Gastrocnemius medialis (tissue), 4 donors: ENCODE data around the gene HERC6. TPM values are rescaled to one million over a fixed set of nuclear protein-coding genes. Genes with fewer than 3 reads are reported as not detected.
A peak's percentile ranks its signal among the peaks of the same experiment; 100 is the strongest.

Experiments
- ATAC-seq, 2 donors: fragments of 150-250 bp; one replicate each; pipeline ENCODE4 v1.9.1; 2016
- DNase-seq, 2 donors: peaks; one replicate each; pipeline ENCODE4 v3.0.0-alpha.2; 2019
- H3K27ac ChIP-seq, 4 donors: fragments of 200-600 bp; sonication (generic); 1 replicate in 1 of 4; 2 replicates in 3 of 4; pipeline ENCODE4 v1.5.1; 2016 to 2018; ENCODE audit warnings: mild to moderate bottlenecking in 2 of 4, moderate library complexity in 1 of 4
- H3K27me3 ChIP-seq, 3 donors: fragments of 200-600 bp; sonication (generic) in 2 of 3; 1 replicate in 1 of 3; 2 replicates in 2 of 3; pipeline versions ENCODE4 v1.5.1 to v1.6.0; 2016 to 2019; ENCODE audit warnings: mild to moderate bottlenecking in 1 of 3, moderate library complexity in 1 of 3
- H3K36me3 ChIP-seq, 2 donors: fragments of 200-600 bp; sonication (generic) in 1 of 2; one replicate each; pipeline ENCODE4 v1.5.1; 2017 to 2018
- H3K4me1 ChIP-seq, 2 donors: fragments of 200-600 bp; sonication (generic) in 1 of 2; one replicate each; pipeline ENCODE4 v1.5.1; 2016 to 2017; ENCODE audit warnings: mild to moderate bottlenecking in 2 of 2
- H3K4me3 ChIP-seq, 4 donors: fragments of 200-600 bp; sonication (generic) in 3 of 4; 1 replicate in 1 of 4; 2 replicates in 3 of 4; pipeline ENCODE4 v1.5.1; 2016 to 2019; ENCODE audit warnings: mild to moderate bottlenecking in 2 of 4
- H3K9me3 ChIP-seq, 3 donors: fragments of 200-600 bp; sonication (generic) in 2 of 3; 1 replicate in 1 of 3; 2 replicates in 2 of 3; pipeline ENCODE4 v1.5.1; 2016 to 2019
- CTCF ChIP-seq, 5 experiments: fragments of 450-650 bp in 3 of 5; fragments of 200-600 bp in 2 of 5; sonication (generic) in 2 of 5; IDR thresholded peaks in 4 of 5; conservative IDR thresholded peaks in 1 of 5; 1 replicate in 4 of 5; 2 replicates in 1 of 5; pipeline ENCODE4 v1.5.1; 2016 to 2019; ENCODE audit warnings: antibody characterized with exemption in 5 of 5, mild to moderate bottlenecking in 3 of 5, moderate library complexity in 3 of 5
- POLR2A ChIP-seq, 2 donors: fragments of 450-650 bp; IDR thresholded peaks; one replicate each; pipeline ENCODE4 v1.6.1; 2017; ENCODE audit warnings: antibody characterized with exemption in 2 of 2, mild to moderate bottlenecking in 2 of 2, moderate library complexity in 2 of 2
- in situ Hi-C, 4 donors: fragments of 200-750 bp; cut with MboI; loops; one replicate each; pipeline versions ENCODE4 v1.15.0 to v1.8.0; 2017; ENCODE audit warnings: low sequenced_read_pairs in 4 of 4
- intact Hi-C: fragments of 100-400 bp; cut with DNase I; formaldehyde crosslinking; loops from one replicate; pipeline ENCODE4 v1.15.1; 2023; ENCODE audit warnings: low total_unique reads
- total RNA-seq, 4 donors: library from RNA; depleted of rRNA; stranded (reverse); fragments of >200 nt; gene quantifications; one replicate each; pipeline versions ENCODE4 v1.1.0 to v1.2.3, GENCODE V29; 2016

The HERC6 gene
- total RNA-seq = 1 to 10 TPM in 2 of 4 donors, under 1 TPM in 2; 0.42 to 1.6 (median 1.0) TPM

DNA sequence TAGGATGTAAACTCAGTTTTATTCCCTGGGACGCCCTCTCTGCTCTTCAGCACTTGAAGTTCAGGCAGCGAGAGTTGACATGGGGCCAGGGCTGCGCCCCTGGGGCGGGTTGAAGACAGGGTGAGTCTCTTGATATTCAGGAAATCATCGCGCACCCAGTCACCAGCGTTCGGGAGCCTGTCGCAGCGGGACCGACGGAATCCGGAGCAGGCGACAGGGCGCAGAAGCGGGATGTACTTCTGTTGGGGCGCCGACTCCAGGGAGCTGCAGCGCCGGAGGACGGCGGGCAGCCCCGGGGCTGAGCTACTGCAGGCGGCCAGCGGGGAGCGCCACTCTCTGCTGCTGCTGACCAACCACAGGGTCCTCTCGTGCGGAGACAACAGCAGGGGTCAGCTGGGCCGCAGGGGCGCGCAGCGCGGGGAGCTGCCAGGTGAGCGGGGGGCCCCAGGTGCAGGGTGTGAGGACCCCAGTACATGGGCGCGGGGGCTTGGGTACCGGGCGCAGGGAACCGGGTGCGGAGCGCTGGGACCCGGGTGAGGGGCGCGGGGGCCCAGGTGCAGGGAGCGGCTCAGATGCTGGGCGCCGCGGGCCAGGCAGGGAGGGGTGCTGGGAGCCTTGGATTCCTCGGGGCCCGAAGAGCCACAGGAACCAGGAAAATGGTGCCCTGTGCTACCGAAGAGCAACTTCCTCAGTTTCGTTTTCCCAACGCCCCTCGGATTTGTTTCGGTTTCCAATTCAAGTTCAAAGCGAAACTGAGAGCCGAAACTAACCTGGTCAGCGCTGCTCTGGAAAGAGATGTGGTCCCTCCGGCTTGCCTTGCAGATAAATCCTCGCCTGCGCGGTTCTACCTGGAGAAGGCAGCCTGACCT, at the start of gene HERC6:
Gene HERC6 (plus strand): TSS at position 162 of the 869 bp plus-strand sequence. CDS start 70 bp downstream, at position 232.
- Histone ChIP-seq H3K4me3 (peak within 1 kb of the TSS; percentile 81 to 99 (median 96)), H3K27ac (peak within 1 kb of the TSS; percentile 71 to 88 (median 81)), H3K27me3 (no peaks in the 10 kb centered on the region), H3K36me3 (no peaks in the 10 kb centered on the region), H3K4me1 (no peaks in the 10 kb centered on the region), H3K9me3 (no peaks in the 10 kb centered on the region)
- TF ChIP-seq POLR2A (IDR thresholded peaks at IDR 0.05) = no peak
- peak; percentile 47 to 77 (median 60) for TF ChIP-seq CTCF (IDR thresholded peaks at IDR 0.05 in 4 of 5, conservative IDR thresholded peaks at IDR 0.05 in 1 of 5)
- DNase-seq (peak; percentile 25 to 59), ATAC-seq (peak; percentile 90 to 92)
- in situ Hi-C loops (loop anchor here in 1 of 4 donors (10.0 kb wide), 1 partner anchor 136 kb away; no protein-coding TSS in a partner anchor), intact Hi-C loops (loop anchor here (2.0 to 5.0 kb wide), 4 partner anchors 78 to 162 kb away; partner anchors contain the start of genes HERC5, PPM1K and PYURF)

GRCh38 chr4:88333741-88334405, 44.8 kb upstream of the HERC6 start:
- DNase-seq (peak in 1 of 2 donors; percentile 28), ATAC-seq (peak; percentile 63 to 75)
- TF ChIP-seq CTCF (IDR thresholded peaks at IDR 0.05 in 4 of 5, conservative IDR thresholded peaks at IDR 0.05 in 1 of 5) (no peak), POLR2A (IDR thresholded peaks at IDR 0.05) (no peak)
- Histone ChIP-seq H3K36me3 (no peaks in the 10 kb centered on the region), H3K27me3 (no peaks in the 10 kb centered on the region), H3K27ac (peak overlapping the region in 2 of 4 donors; percentile 20 to 37), H3K4me1 (peaks cover 5 to 6% of the 10 kb centered on the region in 2 donors), H3K4me3 (no peak overlapping the region), H3K9me3 (no peaks in the 10 kb centered on the region)
- intact Hi-C loops (no loop called here), in situ Hi-C loops (no loop called here)

DNA sequence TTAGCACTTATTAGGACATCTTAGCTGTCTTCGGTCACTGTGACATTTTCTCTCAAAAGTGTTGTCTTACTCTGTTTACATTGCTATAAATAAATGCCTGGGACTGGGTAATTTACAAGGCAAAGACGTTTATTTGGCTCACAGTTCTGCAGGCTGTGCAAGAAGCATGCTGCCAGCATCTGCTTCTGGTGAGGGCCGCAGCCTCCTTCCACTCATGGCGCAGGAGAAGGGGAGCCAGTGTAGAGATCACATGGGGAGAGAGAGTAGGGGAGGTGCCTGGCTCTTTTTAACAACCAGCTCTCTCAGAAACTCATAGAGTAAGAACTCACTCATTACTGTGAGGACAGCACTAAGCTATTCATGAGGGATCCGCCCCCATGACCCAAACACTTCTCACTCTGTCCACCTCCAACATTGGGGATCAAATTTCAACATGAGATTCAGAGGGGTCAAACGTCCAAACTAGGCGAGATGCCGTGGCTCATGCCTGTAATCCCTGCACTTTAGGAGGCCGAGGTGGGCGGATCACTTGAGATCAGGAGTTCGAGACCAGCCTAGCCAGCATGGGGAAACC, 43.5 kb upstream of the HERC6 start:
- intact Hi-C loops = no loop called here
- no peaks in the 10 kb centered on the region for H3K36me3 ChIP-seq

More for the DNA sequence above, 43.5 kb upstream of the HERC6 start:
- Histone ChIP-seq H3K9me3 (no peaks in the 10 kb centered on the region), H3K4me1 (peaks cover 5 to 7% of the 10 kb centered on the region in 2 donors), H3K27me3 (no peaks in the 10 kb centered on the region), H3K27ac (peak overlapping the region in 3 of 4 donors; percentile 15 to 39 (median 37)), H3K4me3 (no peak overlapping the region)
- no peak for TF ChIP-seq POLR2A (IDR thresholded peaks at IDR 0.05)
- no peak for TF ChIP-seq CTCF (IDR thresholded peaks at IDR 0.05 in 4 of 5, conservative IDR thresholded peaks at IDR 0.05 in 1 of 5)
- ATAC-seq = peak; percentile 50 to 65
- in situ Hi-C loops = no loop called here
- DNase-seq = peak in 1 of 2 donors; percentile 36
